MM.1S (cell line): ENCODE results near the gene CHPF2.

ENCODE experiments used
- DNase-seq: peaks from one replicate; pipeline ENCODE4 v3.0.0-alpha.2; 2015
- H2AFZ ChIP-seq: fragments of 300-600 bp; sonication (generic); 2 replicates; pipeline ENCODE4 v1.6.0; 2016; ENCODE audit warnings: antibody characterized with exemption, low read length
- H3F3A ChIP-seq: fragments of 300-600 bp; sonication (generic); 2 replicates; pipeline ENCODE4 v1.6.1; 2016; ENCODE audit warnings: mild to moderate bottlenecking, antibody characterized with exemption, low read length, moderate library complexity, mixed read lengths; ENCODE audit not compliant: insufficient read depth
- H3K27ac ChIP-seq: fragments of 300-600 bp; sonication (generic); 2 replicates; pipeline ENCODE4 v1.5.1; 2016; ENCODE audit warnings: mild to moderate bottlenecking, low read length
- H3K27me3 ChIP-seq: fragments of 300-600 bp; sonication (generic); replicated peaks from 2 replicates; pipeline ENCODE4 v1.6.0; 2016; ENCODE audit warnings: low read length; ENCODE audit not compliant: insufficient read depth
- H3K36me3 ChIP-seq: fragments of 300-600 bp; sonication (generic); replicated peaks from 2 replicates; pipeline ENCODE4 v1.6.1; 2016; ENCODE audit warnings: mild to moderate bottlenecking, low read length, mixed read lengths; ENCODE audit not compliant: insufficient read depth
- H3K4me1 ChIP-seq: fragments of 300-600 bp; sonication (generic); 2 replicates; pipeline ENCODE4 v1.6.1; 2016; ENCODE audit warnings: low read length, mixed read lengths
- H3K4me2 ChIP-seq: fragments of 300-600 bp; sonication (generic); 2 replicates; pipeline ENCODE4 v1.6.0; 2016; ENCODE audit warnings: low read depth, low read length
- H3K4me3 ChIP-seq: fragments of 300-600 bp; sonication (generic); 2 replicates; pipeline ENCODE4 v1.5.1; 2016; ENCODE audit warnings: low read length, mixed read lengths
- H3K79me2 ChIP-seq: fragments of 300-600 bp; sonication (generic); 2 replicates; pipeline ENCODE4 v1.6.1; 2016; ENCODE audit warnings: mixed run types, low read length, mixed read lengths
- H3K9ac ChIP-seq: fragments of 300-600 bp; sonication (generic); 2 replicates; pipeline ENCODE4 v1.6.1; 2016; ENCODE audit warnings: low read length, mixed read lengths
- H3K9me2 ChIP-seq: fragments of 300-600 bp; sonication (generic); replicated peaks from 2 replicates; pipeline ENCODE4 v1.6.1; 2016; ENCODE audit warnings: mild to moderate bottlenecking, low read length, mixed read lengths; ENCODE audit not compliant: insufficient read depth
- H3K9me3 ChIP-seq: fragments of 300-600 bp; sonication (generic); replicated peaks from 2 replicates; pipeline ENCODE4 v1.6.1; 2016; ENCODE audit warnings: mild to moderate bottlenecking, low read length, mixed read lengths; ENCODE audit not compliant: insufficient read depth
- H4K20me1 ChIP-seq: fragments of 300-600 bp; sonication (generic); 2 replicates; pipeline ENCODE4 v1.6.1; 2016; ENCODE audit warnings: mild to moderate bottlenecking, low read length, moderate library complexity, mixed read lengths; ENCODE audit not compliant: insufficient read depth
- EZH2 ChIP-seq: fragments of 300-600 bp; sonication (generic); optimal IDR thresholded peaks from 2 replicates; pipeline ENCODE3; 2017; ENCODE audit warnings: low read depth, mild to moderate bottlenecking, antibody characterized with exemption, low read length, mixed read lengths
- EZH2phosphoT487 ChIP-seq: fragments of 300-600 bp; sonication (generic); IDR thresholded peaks from 2 replicates; pipeline ENCODE4 v1.6.1; 2018; ENCODE audit warnings: antibody characterized with exemption, low read length
- TF ChIP-seq, protein P1 (sequence below): fragments of 300-600 bp; sonication (generic); IDR thresholded peaks from 2 replicates; pipeline ENCODE4 v1.5.1; 2016; ENCODE audit warnings: antibody characterized with exemption, low read length, mixed read lengths

The CHPF2 gene

DNA sequence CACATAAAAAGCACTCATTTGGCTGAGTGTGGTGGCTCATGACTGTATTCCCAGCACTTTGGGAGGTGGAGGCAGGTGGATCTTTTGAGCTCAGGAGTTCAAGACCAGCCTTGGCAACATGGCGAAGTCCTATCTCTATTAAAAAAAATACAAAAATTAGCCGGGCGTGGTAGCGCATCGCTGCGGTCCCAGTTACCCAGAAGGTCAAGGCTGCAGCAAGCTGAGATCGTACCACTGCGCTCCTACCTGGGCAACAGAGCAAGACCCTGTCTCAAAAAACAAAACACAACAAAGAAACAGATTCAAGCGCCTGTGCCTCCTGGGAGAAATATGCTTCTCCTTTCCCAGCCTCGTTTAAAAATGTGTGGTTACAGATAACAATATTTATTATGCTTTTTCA is 3.0 kb upstream of the CHPF2 start:
- Histone ChIP-seq H3K9me3 (no peaks in the 10 kb centered on the region), H4K20me1 (no peaks in the 10 kb centered on the region), H3K9me2 (no peaks in the 10 kb centered on the region), H3K9ac (no peak overlapping the region), H3F3A (no peaks in the 10 kb centered on the region), H3K27me3 (no peaks in the 10 kb centered on the region), H3K4me3 (no peak overlapping the region), H2AFZ (no peak overlapping the region), H3K4me2 (no peak overlapping the region), H3K36me3 (peaks cover 4% of the 10 kb centered on the region; the same call in 1 of the 2 replicates), H3K4me1 (peaks cover 27% of the 10 kb centered on the region), H3K79me2 (peaks cover 49% of the 10 kb centered on the region), H3K27ac (no peak overlapping the region)
- TF ChIP-seq EZH2phosphoT487 (no peak), EZH2 (no peak)
- TF ChIP-seq, protein P1, sequence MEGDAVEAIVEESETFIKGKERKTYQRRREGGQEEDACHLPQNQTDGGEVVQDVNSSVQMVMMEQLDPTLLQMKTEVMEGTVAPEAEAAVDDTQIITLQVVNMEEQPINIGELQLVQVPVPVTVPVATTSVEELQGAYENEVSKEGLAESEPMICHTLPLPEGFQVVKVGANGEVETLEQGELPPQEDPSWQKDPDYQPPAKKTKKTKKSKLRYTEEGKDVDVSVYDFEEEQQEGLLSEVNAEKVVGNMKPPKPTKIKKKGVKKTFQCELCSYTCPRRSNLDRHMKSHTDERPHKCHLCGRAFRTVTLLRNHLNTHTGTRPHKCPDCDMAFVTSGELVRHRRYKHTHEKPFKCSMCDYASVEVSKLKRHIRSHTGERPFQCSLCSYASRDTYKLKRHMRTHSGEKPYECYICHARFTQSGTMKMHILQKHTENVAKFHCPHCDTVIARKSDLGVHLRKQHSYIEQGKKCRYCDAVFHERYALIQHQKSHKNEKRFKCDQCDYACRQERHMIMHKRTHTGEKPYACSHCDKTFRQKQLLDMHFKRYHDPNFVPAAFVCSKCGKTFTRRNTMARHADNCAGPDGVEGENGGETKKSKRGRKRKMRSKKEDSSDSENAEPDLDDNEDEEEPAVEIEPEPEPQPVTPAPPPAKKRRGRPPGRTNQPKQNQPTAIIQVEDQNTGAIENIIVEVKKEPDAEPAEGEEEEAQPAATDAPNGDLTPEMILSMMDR = no peak
- no peak for DNase-seq

DNA sequence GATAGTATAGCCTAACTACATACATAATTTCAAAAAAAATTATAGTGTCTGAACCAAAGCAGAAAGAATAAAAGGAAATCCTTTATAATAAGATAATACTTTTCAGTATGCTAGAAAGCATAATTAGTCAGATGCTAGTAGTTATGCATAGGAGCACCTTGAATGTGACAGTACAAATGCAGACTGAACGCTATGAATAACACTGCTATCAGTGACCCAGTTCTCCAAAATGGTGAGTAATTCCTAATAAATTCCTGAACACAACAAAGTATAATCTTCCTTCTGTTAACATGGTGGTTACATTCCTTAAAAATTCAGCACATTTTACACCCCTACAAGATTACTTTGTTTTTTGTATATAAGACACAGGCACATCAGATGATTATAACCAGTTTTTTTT is 1.2 kb upstream of the CHPF2 start:
- H3K9me2 ChIP-seq = no peaks in the 10 kb centered on the region
- DNase-seq = no peak
- H3F3A ChIP-seq = no peaks in the 10 kb centered on the region
- peaks cover 48% of the 10 kb centered on the region for H3K79me2 ChIP-seq
- no peak overlapping the region for H3K9ac ChIP-seq
- H3K36me3 ChIP-seq = peaks cover 8% of the 10 kb centered on the region; the same call in 1 of the 2 replicates
- no peaks in the 10 kb centered on the region for H3K27me3 ChIP-seq
- H3K4me1 ChIP-seq = peaks cover 23% of the 10 kb centered on the region
- TF ChIP-seq, protein P1 = no peak
- H3K27ac ChIP-seq = no peak overlapping the region
- no peak overlapping the region; the same call in 1 of the 2 replicates for H3K4me2 ChIP-seq
- no peaks in the 10 kb centered on the region for H3K9me3 ChIP-seq
- no peak overlapping the region for H3K4me3 ChIP-seq
- peak overlapping the region; percentile 98; the same call in 1 of the 2 replicates for H2AFZ ChIP-seq
- H4K20me1 ChIP-seq = no peaks in the 10 kb centered on the region

DNA sequence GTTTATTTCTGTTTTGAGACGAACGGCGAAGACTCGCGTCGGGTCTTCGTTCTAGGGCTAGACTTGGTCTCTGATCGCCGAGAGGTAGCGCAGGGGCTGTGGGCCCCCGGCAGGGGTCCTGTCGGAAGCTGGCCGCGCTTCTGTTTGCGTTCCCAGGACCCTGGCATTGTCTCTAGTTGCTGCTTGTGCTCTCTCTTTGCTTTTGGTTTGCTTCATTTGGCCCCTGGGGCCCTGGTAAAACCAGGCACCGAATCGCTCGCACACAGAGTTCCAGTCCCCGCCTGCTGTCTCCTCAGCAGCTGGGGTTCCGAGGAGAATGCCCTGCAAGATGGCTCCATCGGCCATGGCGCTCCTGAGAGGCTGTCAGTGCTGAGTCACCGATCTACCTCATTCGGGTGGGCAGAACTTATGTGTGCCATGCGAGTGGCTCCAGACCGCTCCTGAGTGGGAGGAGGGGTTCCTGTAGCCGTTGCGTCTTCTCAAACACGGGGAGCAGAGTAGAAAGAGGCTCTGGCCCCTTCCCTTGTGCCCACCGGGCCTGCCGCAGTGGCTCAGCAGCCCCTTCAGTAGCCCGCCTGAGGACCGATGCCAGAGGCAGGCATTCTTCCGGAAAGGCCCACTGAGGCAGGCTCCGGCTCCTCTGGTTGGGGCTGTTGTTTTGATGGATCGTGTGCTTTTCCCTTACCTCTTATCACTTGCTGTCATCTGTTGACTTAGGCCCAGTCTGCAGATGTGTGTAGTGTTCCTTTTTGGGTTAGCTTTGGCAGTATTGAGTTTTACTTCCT is 826 bp downstream of the CHPF2 start:
- no peaks in the 10 kb centered on the region for H3K27me3 ChIP-seq
- H3K9me2 ChIP-seq = no peaks in the 10 kb centered on the region
- H3F3A ChIP-seq = no peaks in the 10 kb centered on the region
- peak overlapping the region; percentile 40; the same call in 1 of the 2 replicates for H3K27ac ChIP-seq
- TF ChIP-seq EZH2 (no peak), EZH2phosphoT487 (no peak)
- TF ChIP-seq, protein P1 = no peak
- H3K9ac ChIP-seq = peak overlapping the region; percentile 87
- H3K9me3 ChIP-seq = no peaks in the 10 kb centered on the region
- H3K4me2 ChIP-seq = peak overlapping the region; percentile 81
- peaks cover 39% of the 10 kb centered on the region for H3K79me2 ChIP-seq
- H3K4me1 ChIP-seq = peaks cover 18% of the 10 kb centered on the region
- H2AFZ ChIP-seq = peak overlapping the region; percentile 98
- DNase-seq = peak; percentile 58
- peaks cover 8% of the 10 kb centered on the region; the same call in 1 of the 2 replicates for H3K36me3 ChIP-seq
- H3K4me3 ChIP-seq = peak overlapping the region; percentile 94
- H4K20me1 ChIP-seq = no peaks in the 10 kb centered on the region
